ENCODE results near the gene PRDM16.

DNA sequence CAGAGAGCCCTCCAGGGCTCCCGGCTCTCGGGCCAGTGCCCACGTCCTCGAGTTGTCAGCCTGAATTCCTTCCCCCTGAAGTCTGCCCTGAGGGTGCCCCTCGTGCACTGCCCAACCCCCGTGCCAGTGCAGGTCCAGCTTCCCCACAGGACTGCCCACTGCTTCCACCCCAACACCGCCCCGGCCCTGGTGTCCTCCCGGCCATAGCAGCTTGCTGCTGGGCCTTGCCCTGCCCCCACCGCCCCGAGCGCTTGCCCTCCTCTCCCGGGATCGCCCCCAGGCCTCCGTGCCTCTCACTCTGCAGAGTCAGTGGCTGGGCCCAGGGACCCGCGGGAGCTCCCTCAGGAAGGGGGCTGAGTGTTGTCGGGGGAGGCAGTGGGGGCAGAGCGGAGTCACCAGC is 361.4 kb downstream of the PRDM16 start:
- TF ChIP-seq EZH2 (IDR thresholded peaks at IDR 0.05; ENCODE audit: low read length, unreplicated experiment) = no peak
- TF ChIP-seq, protein P1, sequence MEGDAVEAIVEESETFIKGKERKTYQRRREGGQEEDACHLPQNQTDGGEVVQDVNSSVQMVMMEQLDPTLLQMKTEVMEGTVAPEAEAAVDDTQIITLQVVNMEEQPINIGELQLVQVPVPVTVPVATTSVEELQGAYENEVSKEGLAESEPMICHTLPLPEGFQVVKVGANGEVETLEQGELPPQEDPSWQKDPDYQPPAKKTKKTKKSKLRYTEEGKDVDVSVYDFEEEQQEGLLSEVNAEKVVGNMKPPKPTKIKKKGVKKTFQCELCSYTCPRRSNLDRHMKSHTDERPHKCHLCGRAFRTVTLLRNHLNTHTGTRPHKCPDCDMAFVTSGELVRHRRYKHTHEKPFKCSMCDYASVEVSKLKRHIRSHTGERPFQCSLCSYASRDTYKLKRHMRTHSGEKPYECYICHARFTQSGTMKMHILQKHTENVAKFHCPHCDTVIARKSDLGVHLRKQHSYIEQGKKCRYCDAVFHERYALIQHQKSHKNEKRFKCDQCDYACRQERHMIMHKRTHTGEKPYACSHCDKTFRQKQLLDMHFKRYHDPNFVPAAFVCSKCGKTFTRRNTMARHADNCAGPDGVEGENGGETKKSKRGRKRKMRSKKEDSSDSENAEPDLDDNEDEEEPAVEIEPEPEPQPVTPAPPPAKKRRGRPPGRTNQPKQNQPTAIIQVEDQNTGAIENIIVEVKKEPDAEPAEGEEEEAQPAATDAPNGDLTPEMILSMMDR (conservative IDR thresholded peaks at IDR 0.05; ENCODE audit: low read depth, low read length) = no peak
- no peak for TF ChIP-seq EZH2phosphoT487 (IDR thresholded peaks at IDR 0.05; ENCODE audit: borderline replicate concordance, low read length)
